A549 (cell line): ENCODE measurements around the gene KIF14. TPM values are rescaled to one million over a fixed set of nuclear protein-coding genes. Genes with fewer than 3 reads are reported as not detected.

Source experiments
- ATAC-seq, 2 experiments: fragments of 200-7000 bp in 1 of 2; fragments of >200 bp in 1 of 2; cut with Nextera tagmentation in 1 of 2; cut with Tn5 transposase in 1 of 2; 3 replicates each; pipeline versions ENCODE4 v1.8.0 to v1.9.1; 2018 to 2020; ENCODE audit warnings: mild to moderate bottlenecking in 1 of 2, moderate library complexity in 1 of 2
- CTCF ChIA-PET: fragments of 300-600 bp; sonication (Branson Sonifier 250); formaldehyde crosslinking; extraction: SDS; loops from one replicate; lab custom pipeline; 2021; ENCODE audit warnings: antibody characterized with exemption, inconsistent platforms; lab: Yijun Ruan, JAX
- POLR2A ChIA-PET: fragments of 350-600 bp; formaldehyde crosslinking; extraction: SDS; loops from one replicate; lab custom pipeline; 2021; ENCODE audit warnings: antibody characterized with exemption, inconsistent platforms; lab: Yijun Ruan, JAX
- DNase-seq, 2 experiments: peaks; one replicate each; pipeline versions ENCODE4 v3.0.0 to v3.0.0-alpha.2; 2011 to 2016; ENCODE audit warnings: low read depth in 1 of 2, low spot score in 1 of 2
- FAIRE-seq: peaks from 2 replicates; lab custom pipeline; 2011; peaks lifted over from hg19 to GRCh38; lab: Jason Lieb, UNC
- H3K27ac ChIP-seq, 2 experiments: fragments of >200 bp; sonication (Bioruptor Twin); formaldehyde crosslinking; 3 replicates each; pipeline ENCODE4 v1.5.1; 2016 to 2017
- H3K4me1 ChIP-seq: fragments of >200 bp; sonication (Bioruptor Twin); formaldehyde crosslinking; 3 replicates; pipeline ENCODE4 v1.6.1; 2016
- H3K4me2 ChIP-seq: fragments of >200 bp; sonication (Bioruptor Twin); formaldehyde crosslinking; 3 replicates; pipeline ENCODE4 v1.6.1; 2016
- H3K4me3 ChIP-seq: fragments of >200 bp; sonication (Bioruptor Twin); formaldehyde crosslinking; 3 replicates; pipeline ENCODE4 v1.5.1; 2016
- H3K9me3 ChIP-seq: fragments of >200 bp; sonication (Bioruptor Twin); formaldehyde crosslinking; 3 replicates; pipeline ENCODE4 v1.6.1; 2016
- BHLHE40 ChIP-seq: IDR thresholded peaks from 2 replicates; pipeline ENCODE4 v1.6.1; 2012; ENCODE audit warnings: low read depth, low read length, inconsistent platforms
- CEBPB ChIP-seq, 2 experiments: fragments of >200 bp in 1 of 2; sonication (Bioruptor Twin) in 1 of 2; formaldehyde crosslinking in 1 of 2; IDR thresholded peaks; 2 replicates each; pipeline ENCODE4 v1.6.1; 2012 to 2016
- CHD2 ChIP-seq: fragments of 150-350 bp; IDR thresholded peaks from 2 replicates; pipeline ENCODE4 v1.6.1; 2014; ENCODE audit warnings: low read length; ENCODE audit not compliant: partially characterized antibody
- CHD4 ChIP-seq: fragments of 200-600 bp; sonication (generic); IDR thresholded peaks from 2 replicates; pipeline ENCODE4 v1.6.1; 2016; ENCODE audit warnings: antibody characterized with exemption, mild to moderate bottlenecking, borderline replicate concordance
- ESRRA ChIP-seq: fragments of 150-350 bp; IDR thresholded peaks from 2 replicates; pipeline ENCODE4 v1.6.1; 2014; ENCODE audit warnings: mild to moderate bottlenecking, low read length, borderline replicate concordance
- FOSB ChIP-seq: fragments of 250-450 bp; sonication (Bioruptor Pico); IDR thresholded peaks from 2 replicates; pipeline ENCODE4 v1.5.0; 2020; ENCODE audit warnings: mild to moderate bottlenecking, moderate library complexity
- FOSL2 ChIP-seq, 2 experiments: fragments of 450-650 bp in 1 of 2; fragments of >200 bp in 1 of 2; sonication (Bioruptor Twin) in 1 of 2; formaldehyde crosslinking; IDR thresholded peaks; 2 replicates each; pipeline versions ENCODE4 v1.5.0 to v1.6.1; 2016 to 2020; ENCODE audit warnings: mild to moderate bottlenecking in 1 of 2, moderate library complexity in 1 of 2
- HOXB13 ChIP-seq: fragments of 250-450 bp; sonication (Bioruptor Pico); IDR thresholded peaks from 2 replicates; pipeline ENCODE4 v1.5.0; 2020; ENCODE audit warnings: low read depth, mild to moderate bottlenecking, moderate library complexity
- JUN ChIP-seq, 2 experiments: fragments of >200 bp; sonication (Bioruptor Twin); formaldehyde crosslinking; IDR thresholded peaks; 2 replicates in 1 of 2; 3 replicates in 1 of 2; pipeline ENCODE4 v1.6.1; 2016 to 2017
- JUNB ChIP-seq: fragments of >200 bp; sonication (Bioruptor Twin); formaldehyde crosslinking; IDR thresholded peaks from 2 replicates; pipeline ENCODE4 v1.6.1; 2016
- KDM1A ChIP-seq: fragments of 200-600 bp; sonication (generic); IDR thresholded peaks from 2 replicates; pipeline ENCODE4 v1.6.1; 2016; ENCODE audit warnings: low read depth, mild to moderate bottlenecking
- KDM5A ChIP-seq: fragments of 200-600 bp; sonication (generic); IDR thresholded peaks from 2 replicates; pipeline ENCODE4 v1.6.1; 2016; ENCODE audit warnings: antibody characterized with exemption, mild to moderate bottlenecking
- MAFK ChIP-seq: fragments of 450-650 bp; IDR thresholded peaks from 2 replicates; pipeline ENCODE4 v1.6.1; 2014; ENCODE audit not compliant: partially characterized antibody
- MYC ChIP-seq: IDR thresholded peaks from 2 replicates; pipeline ENCODE4 v1.6.1; 2012; ENCODE audit warnings: mild to moderate bottlenecking, inconsistent platforms, low read length, improper control_type of control experiment, borderline replicate concordance
- NFE2L2 ChIP-seq: fragments of 150-350 bp; conservative IDR thresholded peaks from 2 replicates; pipeline ENCODE4 v1.6.1; 2014; ENCODE audit warnings: low read length
- PHF8 ChIP-seq: fragments of 200-600 bp; sonication (generic); IDR thresholded peaks from 2 replicates; pipeline ENCODE4 v1.6.1; 2016; ENCODE audit warnings: low read depth, mild to moderate bottlenecking, antibody characterized with exemption, moderate library complexity, borderline replicate concordance
- POLR2AphosphoS2 ChIP-seq: conservative IDR thresholded peaks from 2 replicates; pipeline ENCODE4 v1.6.1; 2012; ENCODE audit warnings: low read length, improper control_type of control experiment, inconsistent platforms
- RFX5 ChIP-seq: fragments of 450-650 bp; IDR thresholded peaks from 2 replicates; pipeline ENCODE4 v1.7.1; 2014; ENCODE audit warnings: antibody characterized with exemption, mild to moderate bottlenecking, moderate library complexity
- SMC3 ChIP-seq: fragments of >200 bp; sonication (Bioruptor Twin); formaldehyde crosslinking; IDR thresholded peaks from 3 replicates; pipeline ENCODE4 v1.6.1; 2018; ENCODE audit warnings: inconsistent platforms
- SREBF2 ChIP-seq: fragments of 450-650 bp; IDR thresholded peaks from 2 replicates; pipeline ENCODE4 v1.6.1; 2014; ENCODE audit warnings: mild to moderate bottlenecking, moderate library complexity
- TP53 ChIP-seq: fragments of 250-450 bp; sonication (Bioruptor Pico); IDR thresholded peaks from 2 replicates; pipeline ENCODE4 v1.5.0; 2021; ENCODE audit warnings: mild to moderate bottlenecking, moderate library complexity
- ZC3H11A ChIP-seq: fragments of 450-650 bp; IDR thresholded peaks from 2 replicates; pipeline ENCODE4 v1.6.1; 2014; ENCODE audit warnings: antibody characterized with exemption, mild to moderate bottlenecking
- ZSCAN20 ChIP-seq: fragments of 250-450 bp; sonication (Bioruptor Pico); IDR thresholded peaks from 2 replicates; pipeline ENCODE4 v1.8.0; 2022; ENCODE audit warnings: mild to moderate bottlenecking, moderate library complexity
- WGBS: methylation state at CpG from one replicate; pipeline ENCODE4 v1.1.6; 2017; ENCODE audit errors: missing lambda C conversion rate; 5-methylcytosine and 5-hydroxymethylcytosine counted together
- polyA minus RNA-seq: library from RNA; depleted of rRNA, polyadenylated mRNA; stranded (reverse); fragments of >200 nt; gene quantifications from 2 replicates; pipeline ENCODE4 v1.2.3, GENCODE V29; 2011; rRNA and poly(A)+ RNA removed
- polyA plus RNA-seq, 4 experiments: library from polyadenylated mRNA; depleted of rRNA in 3 of 4; stranded (reverse); fragments of >200 nt; fragmentation: RNase III in 1 of 4; extraction: RNeasy Plus Mini Kit Qiagen cat#74134 plus additional on column Dnase treatment in 1 of 4; gene quantifications; 2 replicates in 3 of 4; 3 replicates in 1 of 4; pipeline ENCODE4 v1.2.3, GENCODE V29; 2011 to 2017
- TF ChIP-seq, protein P1 (sequence below): IDR thresholded peaks from 2 replicates; pipeline ENCODE4 v1.6.1; 2012
- TF ChIP-seq, protein P2 (sequence below): fragments of 450-650 bp; IDR thresholded peaks from 2 replicates; pipeline ENCODE4 v1.6.1; 2014; ENCODE audit warnings: antibody characterized with exemption

KIF14 gene, protein sequence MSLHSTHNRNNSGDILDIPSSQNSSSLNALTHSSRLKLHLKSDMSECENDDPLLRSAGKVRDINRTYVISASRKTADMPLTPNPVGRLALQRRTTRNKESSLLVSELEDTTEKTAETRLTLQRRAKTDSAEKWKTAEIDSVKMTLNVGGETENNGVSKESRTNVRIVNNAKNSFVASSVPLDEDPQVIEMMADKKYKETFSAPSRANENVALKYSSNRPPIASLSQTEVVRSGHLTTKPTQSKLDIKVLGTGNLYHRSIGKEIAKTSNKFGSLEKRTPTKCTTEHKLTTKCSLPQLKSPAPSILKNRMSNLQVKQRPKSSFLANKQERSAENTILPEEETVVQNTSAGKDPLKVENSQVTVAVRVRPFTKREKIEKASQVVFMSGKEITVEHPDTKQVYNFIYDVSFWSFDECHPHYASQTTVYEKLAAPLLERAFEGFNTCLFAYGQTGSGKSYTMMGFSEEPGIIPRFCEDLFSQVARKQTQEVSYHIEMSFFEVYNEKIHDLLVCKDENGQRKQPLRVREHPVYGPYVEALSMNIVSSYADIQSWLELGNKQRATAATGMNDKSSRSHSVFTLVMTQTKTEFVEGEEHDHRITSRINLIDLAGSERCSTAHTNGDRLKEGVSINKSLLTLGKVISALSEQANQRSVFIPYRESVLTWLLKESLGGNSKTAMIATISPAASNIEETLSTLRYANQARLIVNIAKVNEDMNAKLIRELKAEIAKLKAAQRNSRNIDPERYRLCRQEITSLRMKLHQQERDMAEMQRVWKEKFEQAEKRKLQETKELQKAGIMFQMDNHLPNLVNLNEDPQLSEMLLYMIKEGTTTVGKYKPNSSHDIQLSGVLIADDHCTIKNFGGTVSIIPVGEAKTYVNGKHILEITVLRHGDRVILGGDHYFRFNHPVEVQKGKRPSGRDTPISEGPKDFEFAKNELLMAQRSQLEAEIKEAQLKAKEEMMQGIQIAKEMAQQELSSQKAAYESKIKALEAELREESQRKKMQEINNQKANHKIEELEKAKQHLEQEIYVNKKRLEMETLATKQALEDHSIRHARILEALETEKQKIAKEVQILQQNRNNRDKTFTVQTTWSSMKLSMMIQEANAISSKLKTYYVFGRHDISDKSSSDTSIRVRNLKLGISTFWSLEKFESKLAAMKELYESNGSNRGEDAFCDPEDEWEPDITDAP (N-terminal part only)
- polyA plus RNA-seq (2011; rRNA removed) (13.5 and 20.4 TPM in 2 replicates), polyA plus RNA-seq (2017; fragmentation: RNase III; extraction: RNeasy Plus Mini Kit Qiagen cat#74134 plus additional on column Dnase treatment) (12.3 to 13.3 TPM (median 13.0 TPM) in 3 replicates), polyA minus RNA-seq (4.7 TPM in 2 replicates)
- 3.6 and 3.8 TPM in 2 replicates for polyA plus RNA-seq (2012; cell fraction: cytosol; rRNA removed)
- polyA plus RNA-seq (2012; cell fraction: nucleus; rRNA removed) = 2.9 and 4.2 TPM in 2 replicates

DNA sequence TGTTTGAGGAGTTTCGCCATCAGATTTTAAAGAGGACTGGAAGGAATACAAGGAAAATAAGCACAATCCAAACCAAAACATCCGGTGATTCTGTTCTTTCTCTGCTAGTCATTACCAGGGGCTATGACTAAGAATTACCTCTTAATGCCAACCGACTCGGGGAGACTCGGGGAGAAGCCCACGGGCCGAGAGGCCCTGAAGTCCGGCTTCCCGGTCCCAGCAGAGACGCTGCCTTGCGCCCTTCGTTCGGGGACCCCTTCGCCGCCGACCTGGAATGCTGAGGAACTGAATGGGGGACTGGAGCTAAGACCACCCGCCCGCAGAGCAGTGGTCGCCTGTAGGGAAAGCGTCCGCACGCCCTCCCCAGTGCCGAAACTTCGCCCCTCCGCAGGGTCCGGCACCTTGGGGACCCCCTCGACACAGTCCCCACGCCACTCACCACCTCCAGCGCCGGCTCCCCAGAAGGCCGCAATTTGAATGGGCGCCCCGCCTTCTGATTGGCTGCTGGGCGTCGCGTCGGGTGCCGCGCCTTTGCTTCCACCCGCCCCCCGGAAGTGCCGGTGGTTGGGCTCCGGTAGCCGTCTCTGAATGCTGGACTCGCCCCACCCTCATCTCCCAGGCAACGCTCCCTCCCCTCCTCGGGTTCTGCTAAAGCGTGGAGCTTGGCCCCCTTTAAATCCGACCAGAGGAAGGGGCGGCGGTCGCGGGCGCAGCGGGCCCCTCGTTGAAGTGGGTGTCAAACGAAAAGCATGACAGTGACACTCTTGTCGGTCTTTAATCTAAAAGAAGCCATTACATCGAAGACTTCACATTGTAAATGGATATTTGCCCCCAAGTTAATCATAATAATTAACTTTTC is at the start of gene KIF14:
KIF14 (minus strand) TSS at position 479 of the 859 bp plus-strand sequence. CDS start 2,028 bp downstream, outside the sequence.
- DNase-seq (peak; percentile 93 to 97), ATAC-seq (peak; percentile 99 to 100), FAIRE-seq (no peak)
- H3K4me2 ChIP-seq = peak within 1 kb of the TSS; percentile 75
- WGBS = 2% methylated on average over 47 of the region's 59 CpGs
- ChIA-PET CTCF (interaction anchor here (0.8 to 6.5 kb wide), 5 partner anchors 62 to 217 kb away, joined by 3 to 68 read pairs (median 3); partner anchors contain the start of gene CAMSAP2), POLR2A (interaction anchor here (0.9 to 2.6 kb wide), 2 partner anchors 23 to 49 kb away, joined by 3 to 15 read pairs; partner anchors contain the start of gene DDX59)
- peak within 1 kb of the TSS; percentile 79 to 91 for H3K27ac ChIP-seq
- H3K4me3 ChIP-seq = peak within 1 kb of the TSS; percentile 86
- H3K9me3 ChIP-seq = no peaks in the 10 kb centered on the region
- TF ChIP-seq, protein P1, sequence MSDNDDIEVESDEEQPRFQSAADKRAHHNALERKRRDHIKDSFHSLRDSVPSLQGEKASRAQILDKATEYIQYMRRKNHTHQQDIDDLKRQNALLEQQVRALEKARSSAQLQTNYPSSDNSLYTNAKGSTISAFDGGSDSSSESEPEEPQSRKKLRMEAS = peak; percentile 40; the same call in 1 of the 2 replicates
- TF ChIP-seq, protein P2, sequence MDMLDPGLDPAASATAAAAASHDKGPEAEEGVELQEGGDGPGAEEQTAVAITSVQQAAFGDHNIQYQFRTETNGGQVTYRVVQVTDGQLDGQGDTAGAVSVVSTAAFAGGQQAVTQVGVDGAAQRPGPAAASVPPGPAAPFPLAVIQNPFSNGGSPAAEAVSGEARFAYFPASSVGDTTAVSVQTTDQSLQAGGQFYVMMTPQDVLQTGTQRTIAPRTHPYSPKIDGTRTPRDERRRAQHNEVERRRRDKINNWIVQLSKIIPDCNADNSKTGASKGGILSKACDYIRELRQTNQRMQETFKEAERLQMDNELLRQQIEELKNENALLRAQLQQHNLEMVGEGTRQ = no peak
- peak in 1 of 2 experiments; percentile 15; a peak in 1 of 5 replicates for TF ChIP-seq JUN (IDR thresholded peaks at IDR 0.05)
- TF ChIP-seq ZC3H11A = no peak
- 0 out of 2 replicates have a peak, but pooled peaks have one; percentile 27 for TF ChIP-seq RFX5
- peak; percentile 80 for TF ChIP-seq KDM5A
- peak; percentile 70; the same call in 1 of the 2 replicates for TF ChIP-seq PHF8
- peaks cover 12% of the 10 kb centered on the region; the same call in 2 of the 3 replicates for H3K4me1 ChIP-seq

DNA sequence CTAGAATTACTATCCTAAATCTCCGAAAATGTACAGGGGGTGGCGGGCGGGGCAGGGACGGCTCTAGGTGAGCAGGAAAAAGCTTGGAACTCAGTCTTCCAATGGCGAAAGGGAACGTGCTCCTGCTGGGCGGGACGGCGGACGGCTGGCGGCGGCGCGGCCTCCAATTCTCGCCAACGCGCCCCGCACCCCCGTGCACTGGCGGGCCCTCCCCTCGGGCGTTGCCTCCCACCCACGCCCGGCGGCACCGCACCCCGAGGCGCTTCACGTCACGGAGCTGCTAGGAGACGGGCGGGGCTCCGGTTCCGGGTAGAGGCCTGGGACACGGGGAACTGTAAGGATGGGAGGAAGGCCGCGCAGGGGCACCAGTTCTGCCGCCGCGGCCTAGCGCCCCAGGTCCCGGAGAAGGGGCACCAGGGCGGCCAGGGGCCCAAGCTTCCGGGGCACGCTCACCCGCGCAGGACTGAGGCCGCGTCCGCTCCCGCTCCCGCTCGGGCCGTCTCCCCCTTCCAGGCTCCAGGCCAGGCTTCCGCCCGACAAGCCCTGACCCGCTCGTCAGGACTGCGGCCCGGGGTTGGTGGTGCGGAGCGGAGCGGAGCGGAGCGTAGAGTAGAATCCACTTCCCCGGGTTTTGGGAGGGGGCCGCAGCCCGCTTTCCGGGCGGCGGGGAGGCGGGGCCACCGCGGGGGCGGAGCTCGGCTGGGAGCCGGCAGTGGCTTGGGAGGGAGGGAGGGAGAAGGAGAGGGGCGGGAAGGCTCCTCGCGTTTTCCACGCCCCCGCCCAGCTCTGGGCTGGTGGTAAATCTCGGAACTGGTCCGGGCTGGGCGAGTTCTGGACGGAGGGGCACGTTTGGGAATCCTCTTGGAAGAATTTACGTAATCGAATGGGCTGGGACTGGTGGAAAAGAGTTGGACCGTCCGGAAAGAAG is 49.0 kb upstream of the KIF14 start, which contains the start of gene DDX59:
DDX59 (minus strand) TSS at position 594 of the 928 bp plus-strand sequence. CDS start 3,167 bp downstream, outside the sequence.
- POLR2A ChIA-PET = interaction anchor here (0.5 to 3.0 kb wide), 39 partner anchors 10 to 1295 kb away, joined by 3 to 71 read pairs (median 4); partner anchors contain the start of genes CAMSAP2 and KIF14
- Histone ChIP-seq H3K4me3 (peak within 1 kb of the TSS; percentile 60), H3K4me1 (peaks cover 14% of the 10 kb centered on the region), H3K27ac (peak within 1 kb of the TSS; percentile 98 to 99), H3K9me3 (no peaks in the 10 kb centered on the region), H3K4me2 (peak within 1 kb of the TSS; percentile 83)
- under 1% methylated on average over 34 of the region's 91 CpGs for whole genome bisulfite sequencing
- DNase-seq = peak; percentile 95 to 98
- CTCF ChIA-PET = interaction anchor here (1.0 to 2.1 kb wide), 14 partner anchors 10 to 369 kb away, joined by 3 to 11 read pairs (median 4); no protein-coding TSS in a partner anchor
- no peak for FAIRE-seq
- ATAC-seq = peak; percentile 89 to 90
- TF ChIP-seq FOSB (CRISPR knock-in tag) = no peak
- TF ChIP-seq JUN (IDR thresholded peaks at IDR 0.05) = peak; percentile 81 to 95
- TF ChIP-seq CEBPB (IDR thresholded peaks at IDR 0.05) = peak; percentile 40 to 85; a peak in 3 of 4 replicates
- no peak for TF ChIP-seq ZSCAN20
- no peak for TF ChIP-seq NFE2L2
- no peak for TF ChIP-seq KDM1A
- TF ChIP-seq SMC3 = no peak
- no peak for TF ChIP-seq HOXB13 (CRISPR knock-in tag)
- TF ChIP-seq PHF8 = peak; percentile 99
- no peak for TF ChIP-seq FOSL2 (IDR thresholded peaks at IDR 0.05)
- TF ChIP-seq FOSL2 (CRISPR knock-in tag; IDR thresholded peaks at IDR 0.05) = peak; percentile 24; the same call in 1 of the 2 replicates
- no peak for TF ChIP-seq CHD4
- TF ChIP-seq KDM5A = no peak
- TF ChIP-seq SREBF2 = no peak
- TF ChIP-seq ESRRA = no peak
- TF ChIP-seq CHD2 = no peak
- TF ChIP-seq BHLHE40 = peak; percentile 50
- no peak for TF ChIP-seq POLR2AphosphoS2
- TF ChIP-seq MYC = peak; percentile 76
- TF ChIP-seq TP53 (CRISPR knock-in tag) = 0 out of 2 replicates have a peak, but pooled peaks have one; percentile 27
- TF ChIP-seq JUNB = no peak
- no peak for TF ChIP-seq MAFK
